Caco-2 (cell line): ENCODE measurements around the gene LATS2. TPM values are rescaled to one million over a fixed set of nuclear protein-coding genes. Genes with fewer than 3 reads are reported as not detected.

Experiments
- BruUV-seq: library from RNA; stranded (reverse); fragments of 400-500 nt; replicated peaks from 2 replicates; lab custom pipeline; 2021; lab: Mats Ljungman, UMichigan
- CTCF ChIA-PET: fragments of 300-600 bp; sonication (Branson Sonifier 250); formaldehyde crosslinking; loops from one replicate; lab custom pipeline; 2022; ENCODE audit warnings: antibody characterized with exemption; lab: Charles Lee
- POLR2A ChIA-PET: fragments of 300-600 bp; sonication (Branson Sonifier 250); formaldehyde crosslinking; loops from one replicate; lab custom pipeline; 2022; ENCODE audit warnings: antibody characterized with exemption; lab: Charles Lee
- DNase-seq, 2 experiments: peaks; one replicate each; pipeline versions ENCODE4 v3.0.0 to v3.0.0-alpha.2; 2020 to 2022
- H3K27me3 ChIP-seq: replicated peaks from 2 replicates; pipeline ENCODE4 v1.6.0; 2011; ENCODE audit warnings: low read length; ENCODE audit not compliant: control insufficient read depth, insufficient read depth
- H3K36me3 ChIP-seq: 2 replicates; pipeline ENCODE4 v1.5.1; 2011; ENCODE audit warnings: low read length; ENCODE audit not compliant: control insufficient read depth, insufficient read depth
- H3K4me1 ChIP-seq: fragments of 250-450 bp; sonication (Bioruptor Pico); 2 replicates; pipeline ENCODE4 v1.5.1; 2020; ENCODE audit warnings: mild to moderate bottlenecking
- H3K4me3 ChIP-seq: 2 replicates; pipeline ENCODE4 v1.5.1; 2011; ENCODE audit warnings: low read depth, mild to moderate bottlenecking, control low read depth, low read length
- H3K9me3 ChIP-seq: fragments of 250-450 bp; sonication (Bioruptor Pico); 2 replicates; pipeline ENCODE4 v1.5.1; 2020; ENCODE audit warnings: mild to moderate bottlenecking, moderate library complexity
- H3K27ac Mint-ChIP-seq: one replicate; pipeline ENCODE4 v1.8.0; 2022; ENCODE audit warnings: mixed read lengths; ENCODE audit not compliant: unreplicated experiment
- H3K27me3 Mint-ChIP-seq: one replicate; pipeline ENCODE4 v1.8.0; 2022; ENCODE audit warnings: mixed read lengths; ENCODE audit not compliant: insufficient read depth, unreplicated experiment
- H3K36me3 Mint-ChIP-seq: one replicate; pipeline ENCODE4 v1.8.0; 2022; ENCODE audit warnings: mild to moderate bottlenecking, mixed read lengths; ENCODE audit not compliant: insufficient read depth, unreplicated experiment
- H3K4me1 Mint-ChIP-seq: one replicate; pipeline ENCODE4 v1.8.0; 2022; ENCODE audit warnings: low read depth, mixed read lengths; ENCODE audit not compliant: unreplicated experiment
- H3K4me3 Mint-ChIP-seq: one replicate; pipeline ENCODE4 v1.8.0; 2022; ENCODE audit warnings: mild to moderate bottlenecking, moderate library complexity, mixed read lengths; ENCODE audit not compliant: unreplicated experiment
- H3K9me3 Mint-ChIP-seq: one replicate; pipeline ENCODE4 v1.8.0; 2022; ENCODE audit warnings: mixed read lengths; ENCODE audit not compliant: unreplicated experiment
- intact Hi-C: fragments of 100-400 bp; cut with micrococcal nuclease; formaldehyde crosslinking; loops from one replicate; pipeline ENCODE4 v1.10.0; 2022; ENCODE audit not compliant: unreplicated experiment
- total RNA-seq: library from RNA; stranded (reverse); gene quantifications from 2 replicates; pipeline ENCODE4 v1.2.3, GENCODE V29; 2022
- TF ChIP-seq, protein P1 (sequence below), 2 experiments: fragments of 200-600 bp in 1 of 2; IDR thresholded peaks; 1 replicate in 1 of 2; 2 replicates in 1 of 2; pipeline versions ENCODE4 v1.5.1 to v1.8.0; 2011 to 2022; ENCODE audit warnings: antibody characterized with exemption in 1 of 2, control low read depth in 1 of 2, inconsistent platforms in 1 of 2, low read depth in 1 of 2, low read length in 1 of 2, mild to moderate bottlenecking in 1 of 2, moderate library complexity in 1 of 2; ENCODE audit not compliant: insufficient read depth in 1 of 2, severe bottlenecking in 1 of 2, unreplicated experiment in 1 of 2

Gene LATS2
- total RNA-seq, 1 experiment from 2014 or later, result 45.6 TPM

DNA sequence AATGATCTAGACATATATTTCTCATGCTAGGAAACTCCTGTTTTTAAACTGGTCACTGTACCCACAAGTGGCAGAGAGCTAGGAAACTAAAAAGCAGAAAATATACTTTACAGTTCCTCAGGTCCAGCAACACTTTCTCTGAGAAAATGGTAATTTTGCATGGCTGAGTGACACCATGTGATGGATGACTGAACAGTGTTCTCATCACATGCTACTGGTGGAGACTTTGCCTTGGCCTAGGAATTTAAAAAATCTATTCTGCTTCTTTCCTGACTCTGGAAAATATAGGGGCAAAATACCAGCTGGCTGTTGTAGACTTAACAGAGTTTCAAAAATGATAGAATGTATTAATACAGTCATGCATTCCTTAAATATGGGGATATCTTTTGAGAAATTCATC is 50.0 kb downstream of the LATS2 start:
- no peak overlapping the region for H3K4me3 ChIP-seq
- intact Hi-C loops, result loop anchor here (5.0 kb wide), 2 partner anchors 36 to 59 kb away; no protein-coding TSS in a partner anchor
- peaks cover 36% of the 10 kb centered on the region for H3K4me1 ChIP-seq
- peaks cover 43% of the 10 kb centered on the region for H3K4me1 Mint-ChIP-seq
- no peaks in the 10 kb centered on the region for H3K27me3 ChIP-seq
- POLR2A ChIA-PET, result no interaction called here
- H3K27me3 Mint-ChIP-seq, result no peaks in the 10 kb centered on the region
- H3K36me3 ChIP-seq, result no peaks in the 10 kb centered on the region; the same call in 1 of the 2 replicates
- peaks cover 86% of the 10 kb centered on the region for H3K36me3 Mint-ChIP-seq
- H3K9me3 Mint-ChIP-seq, result no peaks in the 10 kb centered on the region
- no peaks in the 10 kb centered on the region for H3K9me3 ChIP-seq
- DNase-seq, result no peak
- CTCF ChIA-PET, result no interaction called here
- H3K4me3 Mint-ChIP-seq, result no peak overlapping the region
- H3K27ac Mint-ChIP-seq, result peak overlapping the region; percentile 72
- TF ChIP-seq, protein P1, sequence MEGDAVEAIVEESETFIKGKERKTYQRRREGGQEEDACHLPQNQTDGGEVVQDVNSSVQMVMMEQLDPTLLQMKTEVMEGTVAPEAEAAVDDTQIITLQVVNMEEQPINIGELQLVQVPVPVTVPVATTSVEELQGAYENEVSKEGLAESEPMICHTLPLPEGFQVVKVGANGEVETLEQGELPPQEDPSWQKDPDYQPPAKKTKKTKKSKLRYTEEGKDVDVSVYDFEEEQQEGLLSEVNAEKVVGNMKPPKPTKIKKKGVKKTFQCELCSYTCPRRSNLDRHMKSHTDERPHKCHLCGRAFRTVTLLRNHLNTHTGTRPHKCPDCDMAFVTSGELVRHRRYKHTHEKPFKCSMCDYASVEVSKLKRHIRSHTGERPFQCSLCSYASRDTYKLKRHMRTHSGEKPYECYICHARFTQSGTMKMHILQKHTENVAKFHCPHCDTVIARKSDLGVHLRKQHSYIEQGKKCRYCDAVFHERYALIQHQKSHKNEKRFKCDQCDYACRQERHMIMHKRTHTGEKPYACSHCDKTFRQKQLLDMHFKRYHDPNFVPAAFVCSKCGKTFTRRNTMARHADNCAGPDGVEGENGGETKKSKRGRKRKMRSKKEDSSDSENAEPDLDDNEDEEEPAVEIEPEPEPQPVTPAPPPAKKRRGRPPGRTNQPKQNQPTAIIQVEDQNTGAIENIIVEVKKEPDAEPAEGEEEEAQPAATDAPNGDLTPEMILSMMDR (IDR thresholded peaks at IDR 0.05; ENCODE audit: insufficient read depth in 1 of 2, low read depth in 1 of 2, low read length in 1 of 2, severe bottlenecking in 1 of 2, unreplicated experiment in 1 of 2), result no peak
- no TSS peak for BruUV-seq

DNA sequence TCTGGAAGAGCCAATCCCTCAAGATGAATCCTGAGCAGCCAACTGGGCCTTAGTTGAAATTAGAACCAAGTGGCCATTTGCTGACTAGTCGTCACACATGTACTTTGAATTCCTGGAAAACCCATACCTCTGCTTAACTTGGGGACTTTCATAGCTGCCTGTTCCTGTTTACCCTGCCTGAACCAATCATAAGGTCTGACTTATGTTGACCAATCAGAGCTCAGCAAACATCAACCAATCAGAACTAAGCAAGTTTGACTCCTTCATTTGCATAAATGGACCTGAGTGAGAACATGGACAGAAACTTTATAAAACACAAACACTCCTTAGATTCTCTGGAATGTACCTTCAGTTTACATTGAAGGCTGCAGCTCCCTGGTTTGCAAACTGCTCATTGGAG is 50.8 kb downstream of the LATS2 start:
- H3K9me3 ChIP-seq, result no peaks in the 10 kb centered on the region
- no peaks in the 10 kb centered on the region; the same call in 1 of the 2 replicates for H3K36me3 ChIP-seq
- intact Hi-C loops, result loop anchor here (5.0 kb wide), 2 partner anchors 37 to 58 kb away; no protein-coding TSS in a partner anchor
- peaks cover 36% of the 10 kb centered on the region for H3K4me1 ChIP-seq
- no TSS peak for BruUV-seq
- Mint-ChIP-seq H3K36me3 (peaks cover 87% of the 10 kb centered on the region), H3K27ac (peak overlapping the region; percentile 72), H3K4me3 (no peak overlapping the region), H3K27me3 (no peaks in the 10 kb centered on the region), H3K4me1 (peaks cover 45% of the 10 kb centered on the region), H3K9me3 (no peaks in the 10 kb centered on the region)
- POLR2A ChIA-PET, result no interaction called here
- H3K27me3 ChIP-seq, result no peaks in the 10 kb centered on the region
- no peak overlapping the region for H3K4me3 ChIP-seq
- TF ChIP-seq, protein P1 (IDR thresholded peaks at IDR 0.05; ENCODE audit: insufficient read depth in 1 of 2, low read depth in 1 of 2, low read length in 1 of 2, severe bottlenecking in 1 of 2, unreplicated experiment in 1 of 2), result no peak
- peak in 1 of 2 experiments; percentile 44 for DNase-seq
- CTCF ChIA-PET, result interaction anchor here (0.6 kb wide), 1 partner anchor 278 kb away, joined by 3 read pairs; no protein-coding TSS in a partner anchor

DNA sequence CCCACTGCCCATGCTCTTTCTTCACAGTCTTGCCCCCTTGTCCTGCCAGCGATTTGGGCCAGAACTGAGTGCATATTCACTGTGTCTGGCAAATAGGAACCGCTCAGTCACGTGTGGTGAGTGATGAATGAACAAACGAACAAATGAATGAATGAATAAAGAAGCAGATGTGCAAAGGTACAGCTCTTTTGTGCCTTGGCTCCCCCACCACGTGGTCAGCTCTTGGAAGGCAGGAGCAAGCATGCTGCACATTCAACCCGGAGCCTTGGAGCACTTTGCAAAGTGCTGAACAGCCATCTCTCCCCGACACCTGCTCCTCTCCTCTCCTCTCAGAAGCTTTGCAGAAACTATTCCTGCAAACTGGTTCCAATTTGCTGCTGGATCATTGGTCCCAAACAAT is 52.4 kb downstream of the LATS2 start:
- Histone ChIP-seq H3K27me3 (no peaks in the 10 kb centered on the region), H3K36me3 (no peaks in the 10 kb centered on the region; the same call in 1 of the 2 replicates), H3K9me3 (peaks cover under 1% of the 10 kb centered on the region; the same call in 1 of the 2 replicates), H3K4me1 (peaks cover 33% of the 10 kb centered on the region), H3K4me3 (no peak overlapping the region)
- TF ChIP-seq, protein P1 (IDR thresholded peaks at IDR 0.05; ENCODE audit: insufficient read depth in 1 of 2, low read depth in 1 of 2, low read length in 1 of 2, severe bottlenecking in 1 of 2, unreplicated experiment in 1 of 2), result no peak
- intact Hi-C loops, result no loop called here
- Mint-ChIP-seq H3K27me3 (no peaks in the 10 kb centered on the region), H3K27ac (no peak overlapping the region), H3K36me3 (peaks cover 86% of the 10 kb centered on the region), H3K9me3 (no peaks in the 10 kb centered on the region), H3K4me3 (no peak overlapping the region), H3K4me1 (peaks cover 41% of the 10 kb centered on the region)
- ChIA-PET POLR2A (no interaction called here), CTCF (no interaction called here)
- no TSS peak for BruUV-seq
- no peak for DNase-seq
